K562 (cell line): ENCODE data around the gene CXXC1.

ENCODE experiments used
- CTBP1 ChIP-seq: fragments of 450-650 bp; IDR thresholded peaks from 2 replicates; pipeline ENCODE4 v1.6.1; 2016; ENCODE audit warnings: borderline replicate concordance
- CTCF ChIP-seq, 3 experiments: IDR thresholded peaks in 2 of 3; conservative IDR thresholded peaks in 1 of 3; 2 replicates each; pipeline ENCODE4 v1.5.1; 2011 to 2012; ENCODE audit warnings: low read length in 3 of 3, mild to moderate bottlenecking in 3 of 3, control low read depth in 2 of 3, improper control_type of control experiment in 1 of 3, inconsistent platforms in 1 of 3, low read depth in 1 of 3, mixed read lengths in 1 of 3, moderate library complexity in 1 of 3; ENCODE audit not compliant: insufficient read depth in 2 of 3
- POLR2A ChIP-seq: fragments of 450-650 bp; conservative IDR thresholded peaks from 2 replicates; pipeline ENCODE4 v1.6.1; 2016

- peak in 2 of 3 experiments; percentile 23 to 29; a peak in 2 of 6 replicates for TF ChIP-seq CTCF (IDR thresholded peaks at IDR 0.05 in 2 of 3, conservative IDR thresholded peaks at IDR 0.05 in 1 of 3; ENCODE audit: insufficient read depth in 2 of 3, low read depth in 1 of 3, low read length in 3 of 3)
- peak; percentile 94 for TF ChIP-seq POLR2A
- TF ChIP-seq CTBP1 = peak; percentile 49; the same call in 1 of the 2 replicates
Measured at GRCh38 chr18:50281295-50281971, 6.1 kb downstream of the CXXC1 start, which contains the start of gene MBD1.
